ENCODE measurements around the gene OTUD7B. TPM values are rescaled to one million over a fixed set of nuclear protein-coding genes. Genes with fewer than 3 reads are reported as not detected.

Gene OTUD7B
- total and polyA plus RNA-seq, 2 of the 8 experiments (the other 6 are each of a cell fraction or from before 2014, with no cell fraction given): 4.2 to 21.5 TPM

- TF ChIP-seq JUND (IDR thresholded peaks at IDR 0.05; ENCODE audit: low read length) (no peak), POLR2AphosphoS5 (IDR thresholded peaks at IDR 0.05; ENCODE audit: low read depth, low read length) (no peak)
Observed at GRCh38 chr1:150001415-150001814, 9.1 kb downstream of the OTUD7B start (continued).

All from H1 (cell line).